ENCODE measurements around the gene SLC45A1. TPM values are rescaled to one million over a fixed set of nuclear protein-coding genes. Genes with fewer than 3 reads are reported as not detected.

The SLC45A1 gene
- total RNA-seq, 1 experiment from 2014 or later: 13.8 TPM

DNA sequence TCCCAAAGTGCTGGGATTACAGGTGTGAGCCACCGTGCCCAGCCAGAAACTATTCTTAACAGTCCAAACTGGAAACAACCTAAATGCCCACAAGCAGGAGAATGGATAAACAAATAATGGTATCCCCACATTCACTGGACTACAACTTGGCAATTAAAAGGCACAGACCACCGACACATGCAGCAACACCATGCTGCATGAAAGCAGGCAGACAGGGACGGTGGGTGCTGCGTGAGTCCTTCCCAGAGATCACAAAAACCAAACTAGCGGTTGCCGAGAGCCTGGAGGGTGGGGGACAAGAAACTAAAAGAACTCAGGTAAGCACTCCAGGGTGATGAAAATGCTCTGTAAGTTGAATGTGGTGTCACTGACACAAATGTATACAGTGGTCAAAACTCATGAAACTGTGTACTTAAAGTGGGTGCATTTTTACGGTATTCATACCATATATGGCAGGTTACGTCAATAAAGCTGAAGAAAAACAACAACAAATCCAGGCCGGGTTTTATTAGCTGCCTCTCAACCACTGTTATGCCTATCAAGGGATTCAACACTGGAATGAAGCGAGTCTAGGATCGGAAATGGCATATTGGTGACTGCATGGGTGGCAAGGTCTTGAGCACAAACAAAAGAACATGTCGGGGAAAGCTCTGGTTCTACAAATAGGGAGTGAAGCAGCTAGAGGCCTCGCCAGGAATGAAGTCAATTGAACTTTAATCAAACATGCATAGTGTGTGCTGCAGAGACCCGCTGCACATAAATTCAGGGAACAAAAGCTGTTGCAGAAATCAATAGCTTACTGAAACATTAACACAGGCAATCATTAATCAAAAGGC is 52.4 kb downstream of the SLC45A1 start:
- intact Hi-C loops (cut with micrococcal nuclease): loop anchor here (10.0 kb wide), 1 partner anchor 205 kb away; no protein-coding TSS in a partner anchor
- no peaks in the 10 kb centered on the region for H3K9me2 ChIP-seq (ENCODE audit: insufficient read depth)
- no TSS peak for BruUV-seq (replicated peaks)
- H3K4me2 ChIP-seq (ENCODE audit: low read length): no peak overlapping the region
- DNase-seq (ENCODE audit: low read depth, low spot score) (no peak), ATAC-seq (no peak)
- H3K27ac ChIP-seq (ENCODE audit: low read depth, low read length): no peak overlapping the region
- H3K4me3 ChIP-seq (replicated peaks in 1 of 2; ENCODE audit: low read depth in 1 of 2, low read length in 2 of 2): no peak overlapping the region
- ChIA-PET POLR2A (no interaction called here), CTCF (no interaction called here), RAD21 (ENCODE audit: low non-redundant PET in 1 of 2, low total read pairs in 2 of 2, uncharacterized antibody in 2 of 2, unreplicated experiment in 2 of 2) (no interaction called here)
- no peaks in the 10 kb centered on the region for H4K20me1 ChIP-seq (ENCODE audit: insufficient read depth)
- TF ChIP-seq SRF (IDR thresholded peaks at IDR 0.05; ENCODE audit: low read depth): peak; percentile 75
- no peak for TF ChIP-seq FOSL1 (IDR thresholded peaks at IDR 0.05; ENCODE audit: low read depth)
- TF ChIP-seq TCF7L2 (IDR thresholded peaks at IDR 0.05; ENCODE audit: borderline replicate concordance, extremely low read depth, insufficient read depth, insufficient read length): no peak
- no peak overlapping the region for H3K9ac ChIP-seq (ENCODE audit: low read length)
- no peaks in the 10 kb centered on the region for H3K9me3 ChIP-seq (ENCODE audit: control insufficient read depth in 1 of 2, insufficient read depth in 1 of 2, low read depth in 1 of 2, low read length in 2 of 2)
- peaks cover 2 to 12% of the 10 kb centered on the region in 2 experiments; a peak in 2 of 4 replicates for H3K4me1 ChIP-seq (ENCODE audit: control insufficient read depth in 1 of 2, insufficient read depth in 2 of 2, low read length in 2 of 2)
- 0 out of 4 replicates have a peak, but pooled peaks cover 0 to 3% of the 10 kb centered on the region in 2 experiments for H3K36me3 ChIP-seq (ENCODE audit: control insufficient read depth in 1 of 2, insufficient read depth in 2 of 2, low read length in 2 of 2)
- H3K27me3 ChIP-seq (ENCODE audit: insufficient read depth, low read length): no peaks in the 10 kb centered on the region
- H3K79me2 ChIP-seq (ENCODE audit: insufficient read depth, low read length): no peaks in the 10 kb centered on the region; the same call in none of the 2 replicates
- H2AFZ ChIP-seq (ENCODE audit: low read depth, low read length, poor library complexity, severe bottlenecking): no peak overlapping the region

- RAD21 ChIA-PET (ENCODE audit: low non-redundant PET in 1 of 2, low total read pairs in 2 of 2, uncharacterized antibody in 2 of 2, unreplicated experiment in 2 of 2): no interaction called here
- no peak for DNase-seq (ENCODE audit: low read depth, low spot score)
- no peaks in the 10 kb centered on the region for H3K9me3 ChIP-seq (ENCODE audit: control insufficient read depth in 1 of 2, insufficient read depth in 1 of 2, low read depth in 1 of 2, low read length in 2 of 2)
- no peak overlapping the region for H3K27ac ChIP-seq (ENCODE audit: low read depth, low read length)
- no peak overlapping the region for H3K4me3 ChIP-seq (replicated peaks in 1 of 2; ENCODE audit: low read depth in 1 of 2, low read length in 2 of 2)
- H2AFZ ChIP-seq (ENCODE audit: low read depth, low read length, poor library complexity, severe bottlenecking): no peak overlapping the region
- BruUV-seq (replicated peaks): no TSS peak
- no peaks in the 10 kb centered on the region for H4K20me1 ChIP-seq (ENCODE audit: insufficient read depth)
- H3K36me3 ChIP-seq (ENCODE audit: control insufficient read depth in 1 of 2, insufficient read depth in 2 of 2, low read length in 2 of 2): 0 out of 4 replicates have a peak, but pooled peaks cover 0 to 2% of the 10 kb centered on the region in 2 experiments
- H3K9ac ChIP-seq (ENCODE audit: low read length): no peak overlapping the region
- ATAC-seq: no peak
- POLR2A ChIA-PET: no interaction called here
- intact Hi-C loops (cut with micrococcal nuclease): loop anchor here (10.0 kb wide), 1 partner anchor 204 kb away; no protein-coding TSS in a partner anchor
- H3K4me2 ChIP-seq (ENCODE audit: low read length): no peak overlapping the region
- H3K4me1 ChIP-seq (ENCODE audit: control insufficient read depth in 1 of 2, insufficient read depth in 2 of 2, low read length in 2 of 2): peaks cover 2 to 12% of the 10 kb centered on the region in 2 experiments; a peak in 2 of 4 replicates
- no peaks in the 10 kb centered on the region for H3K9me2 ChIP-seq (ENCODE audit: insufficient read depth)
- no peaks in the 10 kb centered on the region; the same call in none of the 2 replicates for H3K79me2 ChIP-seq (ENCODE audit: insufficient read depth, low read length)
- CTCF ChIA-PET: interaction anchor here (0.7 kb wide), 1 partner anchor 11 kb away, joined by 3 read pairs; no protein-coding TSS in a partner anchor
- no peaks in the 10 kb centered on the region for H3K27me3 ChIP-seq (ENCODE audit: insufficient read depth, low read length)
- TF ChIP-seq ELF1 (IDR thresholded peaks at IDR 0.05; ENCODE audit: borderline replicate concordance, low read depth) (no peak), CBX3 (IDR thresholded peaks at IDR 0.05; ENCODE audit: low read depth) (no peak), EGR1 (IDR thresholded peaks at IDR 0.05; ENCODE audit: low read depth) (no peak), RAD21 (IDR thresholded peaks at IDR 0.05; ENCODE audit: low read depth) (no peak), ZNF274 (IDR thresholded peaks at IDR 0.05; ENCODE audit: low read depth, low read length) (no peak), CTCF (IDR thresholded peaks at IDR 0.05 in 2 of 3, conservative IDR thresholded peaks at IDR 0.05 in 1 of 3; ENCODE audit: borderline replicate concordance in 1 of 3, insufficient read depth in 1 of 3, low read depth in 2 of 3, low read length in 2 of 3) (no peak), ZFX (IDR thresholded peaks at IDR 0.05) (no peak), POLR2AphosphoS5 (IDR thresholded peaks at IDR 0.05; ENCODE audit: low read depth, low read length) (no peak), EZH2phosphoT487 (IDR thresholded peaks at IDR 0.05; ENCODE audit: borderline replicate concordance) (no peak), CEBPB (IDR thresholded peaks at IDR 0.05; ENCODE audit: low read depth) (no peak), JUND (IDR thresholded peaks at IDR 0.05) (no peak)
- TF ChIP-seq, protein P1, sequence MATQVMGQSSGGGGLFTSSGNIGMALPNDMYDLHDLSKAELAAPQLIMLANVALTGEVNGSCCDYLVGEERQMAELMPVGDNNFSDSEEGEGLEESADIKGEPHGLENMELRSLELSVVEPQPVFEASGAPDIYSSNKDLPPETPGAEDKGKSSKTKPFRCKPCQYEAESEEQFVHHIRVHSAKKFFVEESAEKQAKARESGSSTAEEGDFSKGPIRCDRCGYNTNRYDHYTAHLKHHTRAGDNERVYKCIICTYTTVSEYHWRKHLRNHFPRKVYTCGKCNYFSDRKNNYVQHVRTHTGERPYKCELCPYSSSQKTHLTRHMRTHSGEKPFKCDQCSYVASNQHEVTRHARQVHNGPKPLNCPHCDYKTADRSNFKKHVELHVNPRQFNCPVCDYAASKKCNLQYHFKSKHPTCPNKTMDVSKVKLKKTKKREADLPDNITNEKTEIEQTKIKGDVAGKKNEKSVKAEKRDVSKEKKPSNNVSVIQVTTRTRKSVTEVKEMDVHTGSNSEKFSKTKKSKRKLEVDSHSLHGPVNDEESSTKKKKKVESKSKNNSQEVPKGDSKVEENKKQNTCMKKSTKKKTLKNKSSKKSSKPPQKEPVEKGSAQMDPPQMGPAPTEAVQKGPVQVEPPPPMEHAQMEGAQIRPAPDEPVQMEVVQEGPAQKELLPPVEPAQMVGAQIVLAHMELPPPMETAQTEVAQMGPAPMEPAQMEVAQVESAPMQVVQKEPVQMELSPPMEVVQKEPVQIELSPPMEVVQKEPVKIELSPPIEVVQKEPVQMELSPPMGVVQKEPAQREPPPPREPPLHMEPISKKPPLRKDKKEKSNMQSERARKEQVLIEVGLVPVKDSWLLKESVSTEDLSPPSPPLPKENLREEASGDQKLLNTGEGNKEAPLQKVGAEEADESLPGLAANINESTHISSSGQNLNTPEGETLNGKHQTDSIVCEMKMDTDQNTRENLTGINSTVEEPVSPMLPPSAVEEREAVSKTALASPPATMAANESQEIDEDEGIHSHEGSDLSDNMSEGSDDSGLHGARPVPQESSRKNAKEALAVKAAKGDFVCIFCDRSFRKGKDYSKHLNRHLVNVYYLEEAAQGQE (IDR thresholded peaks at IDR 0.05; ENCODE audit: low read depth): no peak
Measured at GRCh38 chr1:8370905-8371315, 53.0 kb downstream of the SLC45A1 start.

Data from HCT116 (cell line).